ENCODE results near the gene TCAIM.
"Not testable (repeated sequence)": the region's sequence is repeated elsewhere in the genome, so short reads cannot be mapped to it uniquely, and the experiment has no call there.

The TCAIM gene

DNA sequence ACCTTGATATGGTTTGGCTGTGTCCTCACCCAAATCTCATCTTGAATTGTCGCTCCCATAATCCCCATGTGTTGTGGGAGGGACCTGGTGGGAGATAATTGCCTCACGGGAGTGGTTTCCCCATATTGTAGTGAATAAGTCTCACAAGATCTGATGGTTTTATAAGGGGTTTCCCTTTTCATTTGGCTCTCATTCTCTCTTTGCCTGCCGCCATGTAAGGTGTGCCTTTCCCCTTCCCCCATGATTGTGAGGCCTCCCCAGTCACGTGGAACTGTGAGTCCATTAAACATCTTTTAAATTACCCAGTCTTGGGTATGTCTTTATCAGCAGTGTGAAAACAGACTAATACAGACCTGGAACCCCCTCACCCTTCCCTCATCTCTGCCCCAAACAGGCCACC is 79.6 kb downstream of the TCAIM start:
- not testable (repeated sequence) for FAIRE-seq

DNA sequence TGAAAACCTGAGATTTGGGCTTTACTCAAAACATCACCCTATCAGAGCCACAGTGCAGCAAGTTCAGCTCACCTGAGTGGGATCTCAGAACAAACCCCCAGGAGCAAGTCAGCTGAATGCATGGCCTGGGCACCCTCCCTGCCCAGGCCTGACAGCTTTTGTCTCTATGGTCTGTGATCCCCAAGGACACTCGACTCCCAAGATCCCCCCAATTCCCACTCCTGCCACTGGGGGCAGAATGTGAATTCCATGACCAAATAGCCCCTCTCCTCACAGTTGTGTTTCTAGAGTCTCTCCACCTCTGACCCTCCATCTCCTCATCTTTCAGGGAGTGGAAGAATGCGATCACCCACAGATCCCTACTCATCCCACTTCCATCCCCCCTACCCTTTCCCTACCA is 80.0 kb downstream of the TCAIM start:
- no peak for FAIRE-seq

DNA sequence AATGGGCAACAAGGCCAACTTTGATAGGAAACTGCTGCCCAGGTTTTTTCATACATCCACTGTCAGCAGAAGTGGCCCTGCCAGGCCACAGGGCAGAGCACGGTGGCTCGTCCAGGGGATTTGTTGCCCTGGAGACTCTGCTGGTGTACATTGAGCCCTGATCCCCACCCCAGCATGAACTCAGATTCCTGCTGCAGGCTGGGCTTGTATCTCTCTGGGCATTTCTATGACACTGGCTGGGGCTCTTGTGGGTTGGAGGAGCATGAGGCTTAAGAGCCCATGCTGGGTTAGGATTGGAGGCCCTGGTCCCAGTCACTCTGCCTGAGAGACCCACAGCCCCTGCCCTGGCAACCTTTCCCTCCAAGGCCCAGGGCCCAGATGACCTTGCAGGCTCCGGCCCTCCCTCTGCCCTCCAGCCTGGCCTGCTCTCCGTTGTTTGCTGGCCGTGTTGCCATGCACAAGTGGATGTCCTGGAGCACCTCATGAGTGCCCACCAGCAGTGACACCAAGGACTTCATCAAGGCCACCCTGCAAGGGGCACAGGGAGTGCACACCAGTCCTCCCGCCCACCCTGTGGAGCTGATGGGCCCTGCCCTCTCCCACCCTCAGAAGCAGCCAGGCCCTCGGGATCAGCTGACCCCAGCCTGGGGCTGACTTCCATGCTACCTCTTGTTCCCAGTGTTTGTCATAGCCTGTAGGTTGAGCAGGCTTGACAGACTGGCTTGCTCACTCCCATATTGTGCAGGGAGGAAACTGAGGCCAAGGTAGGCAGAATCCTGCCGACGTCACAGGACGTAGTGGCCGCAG is 80.8 kb downstream of the TCAIM start:
- FAIRE-seq: no peak

DNA sequence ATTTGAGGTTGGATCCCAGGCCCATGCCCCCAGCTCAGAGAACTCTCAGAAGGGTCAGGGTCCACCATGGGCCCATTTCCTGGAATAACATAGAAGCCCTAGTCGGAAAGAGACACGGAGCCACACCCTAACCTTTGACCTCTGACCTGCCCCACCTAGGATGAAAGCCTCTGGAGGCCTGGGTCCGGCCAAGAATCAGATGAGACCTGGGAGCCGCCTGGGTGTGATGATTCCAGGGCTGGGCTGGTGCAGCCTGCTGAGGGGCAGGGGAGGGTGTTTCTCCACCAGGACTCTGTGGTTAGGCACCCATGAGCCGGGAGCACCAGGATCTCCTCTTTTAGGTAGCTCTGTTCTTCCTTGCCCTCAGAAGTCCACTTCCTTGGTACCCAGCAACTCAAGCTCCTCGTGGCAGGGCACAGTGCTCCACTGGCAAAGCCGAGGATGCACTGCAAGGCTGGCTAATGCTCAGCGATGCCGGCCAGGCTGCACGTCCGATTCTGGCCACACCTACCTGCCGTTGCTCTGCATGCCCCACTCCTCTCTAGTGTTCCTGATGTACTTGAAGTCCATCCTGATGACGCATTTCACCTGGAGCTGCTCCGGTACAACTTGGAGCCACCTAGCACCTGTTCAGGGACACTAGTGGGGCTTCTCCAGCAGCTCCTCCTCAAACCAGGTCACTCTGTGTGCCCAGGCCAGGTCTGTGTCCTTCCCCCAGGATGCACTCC is 81.5 kb downstream of the TCAIM start:
- FAIRE-seq: no peak

DNA sequence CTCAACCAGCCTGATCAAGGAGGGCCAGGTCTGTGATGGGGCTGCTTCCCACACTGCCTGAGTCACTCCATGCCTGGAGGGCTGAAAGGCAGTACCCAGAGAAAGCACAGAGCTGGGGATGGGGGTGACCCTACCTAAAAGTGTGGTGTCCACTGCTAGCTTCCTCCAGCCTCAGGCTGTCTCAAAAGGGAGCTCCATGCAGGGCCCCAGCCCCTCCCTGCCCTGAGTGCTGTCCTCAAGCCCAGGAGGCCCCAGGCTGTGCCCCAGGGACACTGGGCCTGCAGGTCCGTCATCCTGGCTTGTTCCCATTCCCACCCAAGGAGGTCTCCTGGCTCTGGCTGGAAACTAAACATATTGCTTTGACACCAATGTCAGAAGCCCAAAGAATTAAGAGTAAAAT is 82.1 kb downstream of the TCAIM start:
- FAIRE-seq: no peak

DNA sequence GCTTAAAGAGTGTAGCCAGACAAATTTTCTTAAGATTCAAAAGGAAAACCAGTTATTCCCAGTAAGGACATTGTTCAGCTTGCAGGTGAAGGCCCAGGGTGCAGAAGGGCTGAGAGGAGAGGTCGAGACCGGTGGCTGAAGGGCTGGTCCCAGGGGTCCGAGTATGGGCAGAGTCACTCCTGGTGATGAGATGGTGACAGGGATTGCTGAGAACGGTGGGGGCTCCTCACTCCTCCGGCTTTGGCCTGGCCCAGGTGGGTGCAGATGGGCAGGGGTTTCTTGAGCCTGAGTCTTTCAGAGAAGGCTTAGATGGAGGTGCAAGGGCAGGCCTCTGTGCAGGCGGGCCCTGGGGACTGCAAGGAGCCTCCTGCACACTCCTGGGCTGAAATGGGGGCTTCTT is 82.7 kb downstream of the TCAIM start:
- FAIRE-seq: no peak

DNA sequence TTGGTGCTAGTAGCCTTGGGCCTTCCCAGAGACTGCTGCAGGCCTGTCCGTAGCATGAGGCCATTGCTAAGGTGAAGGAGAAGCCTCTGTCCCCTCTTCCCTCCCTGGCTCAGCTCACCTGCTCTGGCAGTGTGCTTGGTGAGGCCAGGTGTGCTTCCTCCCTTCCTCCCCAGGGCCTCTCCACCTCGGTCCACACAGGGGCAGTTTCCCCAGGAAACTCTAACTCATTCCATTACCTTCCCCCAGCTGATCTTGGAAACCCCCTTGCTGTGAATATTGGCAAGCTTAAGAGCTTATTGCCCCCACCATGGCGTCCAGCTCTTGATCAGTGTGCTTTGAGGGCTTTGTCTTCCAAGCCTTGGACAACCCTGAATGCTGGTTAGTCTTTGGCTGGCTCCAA is 86.2 kb downstream of the TCAIM start:
- FAIRE-seq: no peak

DNA sequence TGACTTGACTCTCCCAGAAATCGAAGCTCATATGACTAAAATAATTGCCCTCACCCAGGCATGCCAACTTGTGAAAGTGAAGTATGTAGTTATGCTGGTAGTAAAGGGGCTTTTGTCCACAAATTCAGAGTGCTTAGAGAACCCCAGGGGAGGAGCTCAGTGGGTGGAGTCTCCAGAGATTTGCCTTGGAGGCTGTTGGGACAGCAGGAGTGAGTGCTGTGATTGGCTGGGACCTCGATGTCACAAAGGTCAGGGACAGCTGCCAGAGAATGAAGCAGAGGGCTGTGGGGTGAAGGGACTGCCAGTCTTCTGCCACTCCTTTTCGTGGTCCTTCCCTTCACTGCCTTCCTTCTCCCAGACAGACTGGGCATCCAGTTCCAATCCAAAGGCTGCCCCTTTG is 89.1 kb downstream of the TCAIM start:
- FAIRE-seq: no peak

DNA sequence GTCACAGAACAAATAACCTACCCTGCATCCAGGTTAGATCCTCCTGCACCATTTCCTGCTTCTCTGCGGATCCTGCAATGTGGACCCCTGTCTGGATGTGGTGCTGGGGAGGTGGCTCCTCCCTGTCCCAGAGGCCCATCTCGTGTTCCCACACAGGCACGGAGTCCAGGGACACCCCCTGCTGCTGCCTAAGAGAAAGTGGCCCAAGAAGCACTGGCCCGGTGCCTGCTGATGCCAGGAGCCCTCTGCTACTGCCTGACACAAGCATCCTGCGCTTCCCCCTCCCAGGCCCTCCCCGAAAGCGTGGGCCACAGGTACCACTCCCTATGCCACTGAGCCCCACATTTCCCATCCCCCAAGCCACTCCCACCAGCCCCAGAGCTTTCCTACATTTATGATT is 90.3 kb downstream of the TCAIM start:
- FAIRE-seq: no peak

DNA sequence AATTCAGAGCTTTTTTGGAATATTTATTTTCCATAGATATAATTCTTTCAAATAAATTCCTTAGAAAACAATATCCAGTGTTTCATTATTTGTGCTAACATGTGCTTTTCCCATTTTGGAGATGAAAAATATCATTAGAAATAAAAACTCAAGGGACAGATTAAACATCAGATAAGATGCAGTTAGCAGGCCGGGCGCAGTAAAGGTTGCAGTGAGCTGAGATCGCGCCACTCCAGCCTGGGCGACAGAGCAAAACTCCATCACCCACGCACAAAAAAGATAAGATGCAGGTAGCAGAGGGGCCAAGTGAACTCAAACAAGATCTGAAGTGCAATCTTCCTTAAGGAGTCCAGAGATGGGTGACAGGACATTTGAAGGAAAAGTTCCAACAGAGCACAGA is 90.9 kb downstream of the TCAIM start:
- FAIRE-seq: no peak

DNA sequence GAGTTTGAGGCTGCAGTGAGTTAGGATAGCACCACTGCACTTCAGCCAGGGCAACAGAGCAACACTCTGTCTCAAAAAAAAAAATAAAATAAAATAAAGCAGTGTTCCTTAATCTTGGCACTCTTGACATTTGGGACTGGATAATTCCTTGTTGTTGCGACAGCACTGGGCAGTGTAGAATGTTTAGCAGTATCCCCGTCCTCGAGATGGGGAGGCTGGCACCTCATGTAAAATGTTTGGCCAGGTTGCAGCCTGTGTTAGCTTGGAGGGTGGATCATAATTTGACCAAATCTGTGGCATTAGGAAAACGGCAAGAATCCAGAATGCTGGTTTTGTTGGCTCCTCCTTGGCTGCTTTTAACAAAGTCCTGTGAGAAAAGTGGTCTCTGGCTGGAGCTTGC is 91.9 kb downstream of the TCAIM start:
- FAIRE-seq: no peak

DNA sequence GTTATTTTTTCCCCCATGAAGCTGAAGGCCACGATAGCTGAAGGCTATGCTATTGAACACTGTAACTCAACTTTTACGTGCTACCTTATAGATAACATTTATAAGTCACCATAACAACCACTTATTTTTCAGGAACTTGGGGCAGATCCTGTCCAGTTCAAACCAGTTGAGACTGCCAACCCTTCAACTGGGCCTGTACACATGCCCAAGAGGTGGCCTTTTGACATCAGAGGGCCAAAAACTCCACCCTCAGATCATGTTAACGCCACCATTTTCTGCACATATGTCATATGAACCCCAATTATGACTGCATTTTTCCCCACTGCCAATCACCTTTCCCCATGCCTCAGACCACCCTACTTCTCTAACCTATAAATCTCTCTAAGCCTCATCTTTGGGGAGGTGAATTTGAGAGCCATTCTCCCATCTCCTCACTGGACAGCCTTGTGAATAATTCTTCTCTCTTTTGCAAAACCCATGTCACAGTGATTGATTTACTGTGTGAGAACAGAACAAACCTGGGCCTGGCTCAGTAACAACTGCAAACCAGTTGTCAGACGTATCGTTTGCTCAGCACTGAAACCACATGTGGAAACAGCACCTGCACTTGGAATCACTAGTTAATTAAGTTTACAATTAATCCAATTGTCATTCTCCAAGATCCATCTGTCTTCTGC is 96.4 kb downstream of the TCAIM start:
- FAIRE-seq: no peak

DNA sequence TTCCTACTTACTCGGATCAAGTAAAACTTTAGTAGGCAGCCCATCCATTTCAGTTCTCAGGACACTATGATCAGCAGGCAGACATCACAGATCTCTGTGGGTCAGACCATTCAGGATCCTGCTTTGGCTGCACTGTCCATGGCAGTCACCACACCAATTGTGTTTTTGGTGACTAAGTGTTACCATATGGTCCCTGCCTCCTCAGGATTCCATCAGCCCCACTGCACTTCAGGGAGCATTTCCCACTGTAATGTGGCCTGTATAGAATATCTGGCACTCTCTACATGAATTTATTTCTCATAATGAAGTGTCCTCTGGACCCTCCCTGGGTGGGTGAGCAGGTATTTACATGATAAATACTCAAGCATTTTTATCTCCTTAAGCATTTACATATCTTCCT is 97.6 kb downstream of the TCAIM start:
- no peak for FAIRE-seq

DNA sequence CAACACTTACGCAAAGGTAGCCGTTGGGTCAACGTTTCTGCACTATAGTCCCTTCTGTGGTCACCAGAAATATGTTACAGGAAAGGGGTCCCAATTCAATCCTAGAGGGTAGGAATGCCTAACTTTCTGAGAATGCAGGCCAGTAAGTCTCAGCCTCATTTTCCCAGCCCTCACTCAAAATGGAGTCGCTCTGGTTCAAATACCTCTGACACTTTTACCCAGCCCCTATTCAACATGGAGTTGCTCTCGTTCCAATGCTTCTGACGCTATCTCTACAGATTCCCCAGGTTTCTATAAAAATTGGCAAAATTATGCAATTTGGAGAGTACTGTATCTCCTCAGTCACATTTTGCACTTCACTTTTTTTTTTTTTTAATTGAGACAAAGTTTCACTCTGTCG is 99.2 kb downstream of the TCAIM start:
- no peak for FAIRE-seq

DNA sequence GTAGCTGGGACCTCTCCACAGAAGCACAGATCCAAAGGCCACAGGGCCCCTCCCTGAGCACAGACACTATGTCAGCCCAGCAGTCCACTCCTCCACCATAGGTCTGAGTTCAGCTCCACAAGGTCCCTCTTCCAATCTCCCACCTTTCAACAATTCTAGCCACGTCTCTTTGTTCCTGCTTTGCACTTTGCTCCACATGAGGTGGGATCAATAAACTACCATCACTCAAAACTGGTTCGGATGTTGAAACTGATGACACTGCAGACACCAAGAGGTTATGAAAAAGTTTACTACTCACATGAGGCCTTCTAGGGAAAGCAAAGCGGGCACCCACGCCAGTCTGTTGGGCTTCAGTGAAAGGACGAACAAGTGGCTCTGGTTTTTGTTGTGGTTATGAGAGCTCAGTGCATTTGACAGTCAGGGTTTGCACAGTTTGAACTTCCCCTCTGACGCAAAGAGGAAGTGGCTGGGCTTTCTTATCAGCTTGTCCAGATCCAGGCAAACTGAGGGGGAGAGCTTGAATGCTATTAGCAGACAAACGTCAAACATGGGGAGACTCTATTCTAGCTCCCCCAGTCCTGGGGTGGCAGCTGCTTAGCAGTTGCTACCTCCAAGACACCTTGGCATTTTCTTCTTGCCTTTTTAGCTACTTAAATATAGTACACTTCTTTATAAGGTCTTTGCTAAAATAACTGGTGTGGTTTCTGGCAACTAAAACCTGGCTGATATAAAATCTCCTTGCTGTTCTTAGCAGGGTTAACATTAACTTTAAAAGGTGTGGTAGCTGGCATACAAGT is 101.1 kb downstream of the TCAIM start:
- FAIRE-seq: no peak

DNA sequence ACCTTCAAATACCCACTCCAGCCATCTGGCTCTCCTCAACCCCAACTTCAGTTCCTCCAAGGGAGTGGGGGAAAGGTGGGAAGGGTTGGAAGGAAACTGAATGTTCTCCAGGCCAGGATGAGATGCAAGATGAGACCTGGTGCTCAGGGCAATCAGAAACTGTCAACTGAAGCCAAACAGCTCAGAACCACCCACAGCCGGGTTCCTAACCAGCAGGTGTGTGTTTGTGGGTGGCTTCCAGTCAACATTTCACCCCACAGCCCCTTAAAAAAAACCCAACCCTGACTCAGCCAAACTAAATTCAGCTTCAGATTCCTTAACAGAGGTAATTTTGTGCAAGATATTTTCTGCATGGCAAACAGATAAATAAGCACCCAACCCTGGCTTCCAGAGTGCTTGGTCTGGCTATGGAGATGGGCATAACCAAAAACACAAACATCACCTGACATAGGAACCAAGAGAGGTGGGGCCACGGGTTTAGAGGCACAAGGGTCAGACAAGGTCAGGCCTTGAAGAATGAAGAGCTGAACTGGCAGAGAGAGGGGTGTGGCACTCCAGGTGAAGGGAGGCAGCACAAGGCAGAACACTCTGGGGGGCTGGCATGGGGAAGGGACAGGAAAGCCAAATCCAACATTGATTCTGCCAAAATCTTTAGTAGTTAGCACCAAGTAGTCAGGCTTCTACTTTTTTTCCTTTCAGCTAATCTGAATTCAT is 104.2 kb downstream of the TCAIM start:
- no peak for FAIRE-seq

DNA sequence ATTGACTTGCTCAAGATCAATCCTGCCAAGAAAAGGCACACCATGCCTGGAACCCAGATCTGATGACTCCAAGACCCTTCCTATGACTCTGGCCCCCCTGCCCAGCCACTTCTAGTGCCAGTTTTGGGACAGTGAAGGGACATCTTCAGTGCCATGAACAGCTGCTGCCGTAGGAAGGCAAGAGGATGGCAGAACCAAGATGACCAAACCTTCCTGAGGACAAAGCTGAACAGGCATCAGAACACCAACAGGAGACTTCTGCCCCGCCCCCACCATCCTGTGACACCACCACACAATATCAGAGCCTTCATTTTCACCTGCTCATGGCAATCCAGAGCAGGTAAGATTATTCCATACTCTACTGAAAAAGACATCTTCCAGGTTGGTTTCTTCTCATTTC is 105.9 kb downstream of the TCAIM start:
- no peak for FAIRE-seq

DNA sequence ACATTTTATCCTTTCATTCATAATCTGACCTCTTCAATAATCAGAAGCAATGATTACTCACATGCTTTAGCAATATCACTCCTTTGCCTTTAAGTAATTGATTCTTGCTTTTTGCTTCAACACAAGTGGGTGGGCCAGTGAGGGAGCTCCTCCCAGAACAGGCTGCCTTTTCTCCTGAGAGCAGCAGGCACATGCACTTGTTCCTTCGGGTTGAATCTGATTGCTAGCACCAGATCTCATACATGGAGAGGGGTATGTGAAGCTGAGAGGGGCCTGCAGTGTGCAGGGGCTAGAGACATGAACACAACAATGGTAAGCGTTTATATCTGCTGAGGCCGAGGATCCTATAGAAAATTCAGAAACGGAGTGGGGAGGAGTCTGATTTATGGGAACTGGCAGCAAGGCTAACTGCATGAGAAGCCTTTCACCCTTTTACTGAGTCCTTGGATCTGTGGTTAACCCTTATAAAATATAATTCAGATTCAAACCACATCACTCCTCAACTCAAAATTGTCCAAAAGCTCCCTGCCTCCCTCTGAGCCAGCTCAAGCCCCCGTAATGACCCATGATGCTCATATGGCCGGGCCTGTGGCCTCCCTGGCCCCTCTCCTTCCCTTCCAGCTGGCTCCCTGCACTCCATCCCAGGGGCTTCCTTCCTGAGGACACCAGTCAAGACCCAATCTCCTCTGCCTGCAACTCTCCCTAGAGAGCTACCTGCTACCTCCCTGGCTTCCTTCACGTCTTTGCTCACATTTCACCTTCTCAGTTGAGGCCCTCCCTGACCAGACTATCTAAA is 106.5 kb downstream of the TCAIM start:
- no peak for FAIRE-seq

DNA sequence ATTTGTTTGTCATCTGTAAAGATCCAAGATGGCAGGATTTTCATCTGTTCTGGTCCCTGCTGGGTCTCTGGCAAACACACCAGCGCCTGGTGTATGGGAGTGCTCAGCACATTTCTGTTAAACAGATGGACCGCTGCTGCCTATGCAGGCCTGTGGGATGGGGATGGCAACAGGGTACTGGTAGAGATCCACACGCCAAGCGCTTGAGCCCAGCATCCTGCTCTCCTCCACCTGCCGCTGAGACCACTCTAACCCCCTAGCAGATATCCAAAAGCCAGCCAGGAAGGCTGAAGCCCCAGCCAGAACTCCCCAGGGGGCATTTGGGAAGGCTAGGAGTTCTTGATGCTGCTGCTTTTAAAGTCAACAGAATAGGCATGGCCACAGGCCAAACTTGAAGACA is 107.2 kb downstream of the TCAIM start:
- no peak for FAIRE-seq

DNA sequence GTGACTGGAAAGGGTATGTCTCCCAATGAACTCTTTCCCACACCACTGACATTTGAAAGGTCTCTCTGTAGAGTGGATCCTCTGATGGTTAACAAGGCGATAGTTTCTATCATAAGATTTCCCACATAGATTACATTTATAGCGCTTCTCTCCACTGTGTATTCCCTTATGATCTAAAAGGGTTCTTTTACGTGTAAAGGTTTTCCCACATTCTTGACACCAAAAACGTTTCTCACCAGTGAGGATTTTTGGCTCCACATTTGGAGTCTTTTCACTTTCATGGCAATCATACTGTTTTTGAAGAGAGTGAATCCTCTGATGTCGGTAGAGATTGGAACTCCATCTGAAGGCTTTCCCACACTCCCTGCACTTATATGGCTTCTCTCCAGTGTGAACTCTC is 108.4 kb downstream of the TCAIM start:
- no peak for FAIRE-seq

DNA sequence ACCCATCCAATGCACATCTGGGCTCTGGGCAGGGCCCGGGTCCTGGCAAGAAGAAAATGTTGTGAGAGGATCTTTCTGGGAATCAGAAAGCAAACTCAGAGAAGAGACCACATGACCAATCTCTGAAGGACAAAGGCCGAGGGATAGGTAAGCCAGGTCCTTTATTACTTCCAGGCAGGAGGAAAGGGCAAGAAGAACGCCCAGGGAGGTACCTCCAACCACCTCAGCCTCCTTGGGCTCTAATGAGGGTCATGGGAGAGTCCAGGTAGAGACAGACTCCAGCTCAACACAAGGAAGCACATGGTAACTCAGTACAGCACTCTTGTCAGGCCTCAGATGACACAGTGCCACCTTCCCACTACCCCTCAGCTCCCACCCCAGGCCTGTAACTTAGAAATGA is 112.9 kb downstream of the TCAIM start:
- FAIRE-seq: no peak

DNA sequence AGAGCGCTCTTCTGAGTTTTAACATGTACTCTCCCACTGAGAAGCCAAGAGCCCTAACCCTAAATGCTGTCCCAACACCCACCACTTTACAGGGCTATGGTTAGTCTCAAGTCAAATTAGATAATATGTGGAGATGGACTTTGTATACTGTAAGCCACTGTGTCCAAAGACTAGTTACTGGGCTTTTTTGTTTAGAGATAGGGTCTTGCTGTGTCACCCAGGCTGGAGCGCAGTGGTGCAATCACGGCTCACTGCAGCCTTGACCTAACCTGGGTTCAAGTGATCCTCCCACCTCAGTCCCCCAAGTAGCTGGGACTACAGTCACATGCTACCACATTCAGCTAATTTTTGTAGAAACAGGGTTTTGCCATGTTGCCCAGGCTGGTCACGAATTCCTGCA is 115.7 kb downstream of the TCAIM start:
- no peak for FAIRE-seq
